Tongue (tissue), 2 donors: ENCODE results near the gene FSIP1. TPM values are rescaled to one million over a fixed set of nuclear protein-coding genes. Genes with fewer than 3 reads are reported as not detected.

Experiments
- DNase-seq: peaks from one replicate; pipeline ENCODE4 v3.0.0-alpha.2; 2015
- total RNA-seq: library from RNA; depleted of rRNA; stranded (reverse); fragments of >200 nt; gene quantifications from one replicate; pipeline ENCODE4 v1.2.3, GENCODE V29; 2014

Gene FSIP1
- total RNA-seq, 1 donor from 2014 or later, result 0.10 TPM

DNA sequence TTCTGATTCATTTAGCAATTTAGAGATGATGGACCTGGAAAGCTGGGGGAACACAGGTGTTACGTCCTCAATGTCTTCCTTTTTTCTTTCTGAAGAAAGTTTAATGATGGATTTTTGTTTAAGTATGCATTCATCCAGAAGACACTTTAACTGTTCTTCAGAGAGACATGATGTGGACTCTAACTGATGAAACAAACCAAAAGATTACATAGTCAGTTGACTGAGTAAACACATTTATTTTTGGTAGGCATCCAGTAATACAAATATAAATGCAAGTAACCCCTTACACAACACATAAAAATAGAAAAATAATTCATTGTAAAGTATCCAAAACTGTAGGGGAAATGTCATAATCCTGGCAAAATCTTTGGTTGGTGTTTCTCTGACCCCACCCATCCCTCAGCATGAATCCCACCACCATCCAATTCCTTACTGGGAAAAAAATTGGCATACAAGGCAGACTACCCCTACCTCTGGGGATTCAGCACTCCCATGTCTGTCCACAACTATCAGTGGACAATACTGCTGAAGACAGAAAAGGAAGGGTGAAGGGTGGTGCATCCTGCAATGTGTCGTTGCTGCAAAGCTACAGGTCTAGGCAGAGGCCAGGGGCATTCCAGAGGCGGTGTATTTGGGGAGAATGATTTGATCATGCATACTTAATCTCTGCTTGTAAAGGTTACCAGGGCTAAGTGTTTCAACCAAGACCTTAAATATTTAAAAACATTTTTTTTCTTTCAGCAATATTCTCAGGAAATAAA, 164.4 kb downstream of the FSIP1 start:
- no peak for DNase-seq

DNA sequence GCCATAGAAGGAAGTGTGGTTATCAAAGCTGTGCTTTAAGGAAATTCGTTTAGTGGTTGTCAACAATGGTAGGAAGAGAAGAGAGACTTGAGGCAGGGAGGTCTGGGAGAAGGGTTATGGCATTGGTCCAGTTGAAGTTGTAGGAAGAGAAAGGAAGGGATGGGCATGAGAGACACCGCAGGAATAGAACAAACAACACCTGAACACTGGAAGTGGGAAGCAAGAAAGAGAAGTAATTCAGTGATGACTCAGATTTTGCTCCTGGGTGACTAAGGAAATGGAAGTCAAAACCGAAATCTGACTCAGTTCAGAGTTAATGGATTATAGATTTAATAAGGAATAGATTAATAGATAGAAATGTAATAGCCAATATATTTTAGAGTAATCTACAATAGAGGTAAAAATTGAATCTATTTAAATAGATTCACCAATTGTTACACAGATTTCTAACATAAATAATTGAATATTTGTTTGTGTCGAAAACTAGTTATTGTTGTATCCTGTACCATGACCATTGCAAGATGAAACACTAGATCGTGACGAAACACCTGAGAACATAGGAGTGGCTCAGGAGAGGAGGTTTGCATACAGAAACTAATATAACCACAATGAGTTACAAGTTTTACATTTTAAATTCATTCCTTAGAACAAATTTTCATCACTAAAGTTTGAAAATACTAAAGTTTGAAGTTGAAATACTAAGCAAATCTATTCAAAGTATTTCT, 165.7 kb downstream of the FSIP1 start:
- no peak for DNase-seq

DNA sequence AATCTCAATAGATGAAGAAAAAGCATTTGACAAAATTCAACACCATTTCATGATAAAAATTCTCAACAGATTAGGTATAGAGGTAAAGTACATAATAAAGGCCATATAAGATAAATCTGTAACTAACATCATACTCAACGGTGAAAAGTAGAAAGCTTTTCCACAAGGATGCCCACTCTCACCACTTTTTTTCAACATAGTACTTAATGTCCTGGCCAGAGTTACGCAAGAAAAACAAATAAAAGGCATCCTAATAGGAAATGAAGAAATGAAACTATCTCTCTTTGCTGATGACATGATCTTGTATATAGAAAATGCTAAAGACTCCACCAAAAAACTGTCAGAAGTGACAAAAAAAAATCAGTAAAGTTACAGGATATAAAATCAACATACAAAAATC, 168.8 kb downstream of the FSIP1 start:
- no peak for DNase-seq

DNA sequence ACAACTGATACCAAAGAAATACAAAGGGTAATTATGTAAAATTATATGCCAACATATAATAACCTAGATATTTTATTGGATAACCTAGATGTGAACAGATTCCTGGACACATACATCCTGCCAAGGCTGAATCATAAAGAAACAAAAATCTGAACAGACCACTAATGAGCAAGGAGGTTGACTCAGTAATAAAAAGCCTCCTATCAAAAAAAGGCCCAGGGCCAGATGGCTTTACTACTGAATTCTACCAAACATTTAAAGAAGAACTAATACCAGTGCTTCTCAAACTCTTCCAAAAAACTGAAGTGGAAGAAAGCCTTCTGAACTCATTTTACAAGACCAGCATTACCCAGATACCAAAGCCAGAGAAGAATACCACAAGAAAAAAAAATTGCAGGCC, 169.4 kb downstream of the FSIP1 start:
- DNase-seq, result no peak

DNA sequence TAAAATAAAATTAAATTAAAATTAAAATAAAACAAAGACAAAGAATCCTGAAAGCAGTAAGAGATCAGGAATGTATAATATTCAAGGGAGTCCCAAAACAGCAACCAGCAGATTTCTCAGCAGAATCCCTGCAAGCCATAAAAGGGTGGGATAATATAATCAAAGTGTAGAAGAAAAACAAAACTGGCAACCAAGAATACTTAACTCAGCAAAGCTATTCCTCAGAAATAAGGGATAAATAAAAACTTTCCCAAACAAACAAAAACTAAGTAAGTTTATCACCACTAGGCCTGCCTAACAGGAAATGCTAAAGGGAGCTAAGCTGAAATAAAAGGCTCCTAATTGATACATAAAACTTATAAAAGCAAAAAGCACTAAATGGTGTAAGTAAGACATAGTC, 172.0 kb downstream of the FSIP1 start:
- no peak for DNase-seq

DNA sequence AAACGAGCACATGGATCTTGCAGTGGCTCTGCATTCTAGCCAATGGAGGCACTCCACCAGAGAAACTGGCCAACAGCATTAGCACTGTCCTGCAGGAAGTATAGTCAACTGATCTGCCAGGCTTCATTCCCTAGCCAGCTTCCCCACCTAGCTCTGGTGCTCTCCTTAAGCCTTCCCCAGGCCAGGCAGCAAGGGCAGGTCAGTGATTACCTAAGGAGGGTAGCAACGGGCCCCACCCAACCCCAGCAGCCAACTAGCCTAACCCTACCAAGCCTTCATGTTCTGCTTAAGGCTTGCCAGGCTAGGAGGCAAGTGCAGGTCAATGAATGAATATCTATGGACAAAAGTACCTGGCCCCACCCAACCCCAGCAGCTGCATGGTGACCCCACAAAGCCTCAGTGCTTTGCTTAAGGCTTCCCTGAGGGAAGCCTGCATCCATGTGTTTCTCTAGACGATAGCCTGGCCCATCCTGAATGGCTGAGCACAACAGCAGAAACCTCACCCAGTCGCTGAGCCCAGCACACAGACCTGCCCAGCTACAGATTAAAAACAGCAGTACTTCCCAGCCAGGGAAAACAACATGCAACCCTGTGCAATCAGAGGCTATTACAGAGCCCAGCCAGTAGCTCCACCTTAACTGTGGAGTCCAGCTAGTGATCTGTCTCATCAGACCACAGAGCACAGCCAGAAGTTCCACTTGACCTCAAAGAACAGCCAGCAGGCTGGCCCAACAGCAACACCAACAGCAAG, 173.3 kb downstream of the FSIP1 start:
- no peak for DNase-seq

DNA sequence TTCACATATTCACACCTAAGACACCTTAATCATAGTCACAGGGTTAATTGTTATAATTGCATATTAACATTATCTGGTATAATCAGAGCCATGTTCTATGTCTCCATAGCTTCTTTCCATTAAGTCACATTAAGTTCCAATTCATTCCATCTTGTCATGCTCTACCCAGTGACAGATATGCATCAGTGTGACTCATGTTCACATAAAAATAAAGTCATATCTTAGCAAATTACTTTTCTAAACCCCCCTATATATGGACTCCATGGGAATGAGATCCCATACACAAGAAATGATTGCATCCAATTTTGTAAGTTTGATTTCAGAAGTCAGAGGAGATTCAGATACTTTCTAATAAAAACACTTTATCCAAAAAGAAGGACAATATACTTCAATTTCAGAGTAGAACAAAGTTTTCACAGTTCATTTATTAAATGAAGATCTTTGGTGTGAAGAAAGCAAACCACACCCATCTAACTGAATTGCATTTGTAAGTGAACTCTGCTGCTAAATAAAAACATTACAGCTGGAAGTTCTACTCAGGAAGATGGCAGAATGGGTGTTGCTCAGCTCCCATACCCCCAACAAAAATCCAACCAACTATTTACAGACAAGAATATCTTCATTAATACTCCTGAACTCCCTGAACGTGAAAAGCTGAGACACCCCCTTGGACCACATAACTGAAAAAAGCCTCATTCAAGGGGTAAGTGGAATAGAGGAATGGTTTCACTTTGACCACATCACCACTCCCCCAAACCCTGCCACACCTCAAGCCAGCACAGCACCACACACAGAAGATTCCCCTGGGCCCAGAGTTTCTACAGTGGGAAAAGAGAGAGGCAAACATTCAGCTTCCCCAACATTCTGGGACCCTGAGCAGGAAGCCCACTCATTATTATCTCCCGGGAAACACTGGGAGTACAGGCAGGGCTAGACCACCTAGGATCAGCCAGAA, 174.2 kb downstream of the FSIP1 start:
- no peak for DNase-seq

DNA sequence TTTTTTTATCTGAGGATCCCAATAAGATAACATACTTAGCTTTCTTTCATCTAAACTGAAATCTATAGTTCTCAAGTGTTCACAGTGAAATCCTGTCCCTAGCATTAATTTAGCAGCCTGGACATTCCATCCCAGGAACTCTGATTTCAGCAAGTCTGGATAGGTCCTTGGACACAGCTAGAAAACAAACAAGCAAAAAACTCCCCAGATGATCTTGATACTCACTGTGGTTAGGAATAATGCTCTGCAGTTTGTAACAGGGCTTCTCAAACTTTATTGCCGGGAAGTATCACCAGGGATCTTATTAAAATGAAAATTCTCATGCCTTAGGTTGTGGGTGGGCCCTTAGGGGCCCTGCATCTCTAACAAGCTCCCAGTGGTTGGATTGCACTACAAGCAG, 177.5 kb downstream of the FSIP1 start:
- no peak for DNase-seq

DNA sequence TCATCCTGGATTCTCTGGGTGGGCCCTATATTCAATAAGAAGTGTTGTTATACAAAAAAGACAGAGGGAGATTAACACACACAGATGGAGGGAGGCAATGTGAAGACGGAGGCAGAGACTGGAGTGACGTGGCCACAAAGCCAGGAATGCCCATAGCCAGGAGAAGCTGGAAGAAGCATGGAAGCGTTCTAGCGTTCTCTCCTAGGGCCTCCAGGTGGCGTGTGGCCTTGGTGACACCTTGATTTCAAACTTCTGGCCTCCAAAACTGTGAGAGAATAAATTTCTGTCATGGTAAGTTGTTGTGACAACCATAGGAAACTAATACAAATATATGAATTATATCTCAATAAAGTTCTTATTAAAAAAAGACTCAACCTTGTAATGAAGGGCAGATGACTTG, 180.5 kb downstream of the FSIP1 start:
- no peak for DNase-seq

DNA sequence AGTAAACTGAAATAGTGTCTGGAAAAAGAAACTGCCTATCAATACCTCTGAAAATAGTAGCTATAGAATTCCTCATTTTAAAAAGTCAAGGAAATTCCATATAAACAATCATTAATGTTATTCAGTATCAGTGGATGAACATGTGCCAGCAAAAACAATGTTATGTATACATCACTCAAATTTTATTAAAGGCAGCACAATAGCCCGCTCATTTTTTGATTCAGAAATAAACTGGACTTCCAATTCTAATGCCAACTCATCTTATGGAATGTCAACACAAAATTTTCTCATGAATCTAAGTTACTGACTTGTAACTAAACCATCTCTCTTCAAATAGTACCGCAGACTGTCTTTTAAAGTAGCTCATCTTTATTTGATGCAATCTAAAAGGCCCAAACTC, 182.8 kb downstream of the FSIP1 start:
- no peak for DNase-seq

DNA sequence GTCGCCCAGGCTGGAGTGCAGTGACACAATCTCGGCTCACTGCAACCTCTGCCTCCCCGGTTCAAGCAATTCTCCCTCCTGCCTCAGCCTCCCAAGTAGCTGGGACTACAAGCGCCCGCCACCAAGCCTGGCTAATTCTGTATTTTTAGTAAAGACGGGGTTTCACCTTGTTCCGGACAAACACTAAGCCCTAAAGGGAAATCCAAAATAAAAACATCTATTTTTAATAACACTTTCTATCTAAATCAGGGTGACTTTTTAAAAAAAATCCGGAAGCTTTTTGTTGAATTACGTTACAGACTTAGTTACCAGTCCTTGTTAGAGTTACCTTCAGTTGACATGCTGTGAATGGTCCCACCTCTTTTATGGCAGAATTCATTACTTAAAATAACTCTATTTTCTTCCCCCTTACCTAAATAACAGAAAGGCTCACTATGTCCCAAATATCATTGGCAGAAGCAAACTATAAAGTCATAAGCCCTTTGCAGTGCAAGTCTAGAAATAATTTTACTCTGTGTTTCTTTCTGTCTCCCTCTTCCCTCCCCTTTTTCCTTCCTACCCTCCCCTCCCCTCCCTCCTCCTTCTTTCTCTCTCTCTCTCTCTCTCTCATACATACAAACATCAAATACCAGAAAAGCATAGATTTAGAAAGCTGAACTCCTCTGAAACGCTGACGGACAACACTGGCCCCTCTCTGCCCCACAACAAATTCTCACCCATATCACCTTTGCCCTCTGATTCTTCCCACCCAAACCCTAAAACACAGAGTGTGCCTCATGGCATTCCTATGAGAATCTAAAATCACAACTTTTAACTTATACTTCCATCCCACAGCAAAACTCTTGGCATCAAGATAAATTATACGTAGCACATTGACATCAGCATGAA, 183.4 kb downstream of the FSIP1 start:
- DNase-seq, result no peak

DNA sequence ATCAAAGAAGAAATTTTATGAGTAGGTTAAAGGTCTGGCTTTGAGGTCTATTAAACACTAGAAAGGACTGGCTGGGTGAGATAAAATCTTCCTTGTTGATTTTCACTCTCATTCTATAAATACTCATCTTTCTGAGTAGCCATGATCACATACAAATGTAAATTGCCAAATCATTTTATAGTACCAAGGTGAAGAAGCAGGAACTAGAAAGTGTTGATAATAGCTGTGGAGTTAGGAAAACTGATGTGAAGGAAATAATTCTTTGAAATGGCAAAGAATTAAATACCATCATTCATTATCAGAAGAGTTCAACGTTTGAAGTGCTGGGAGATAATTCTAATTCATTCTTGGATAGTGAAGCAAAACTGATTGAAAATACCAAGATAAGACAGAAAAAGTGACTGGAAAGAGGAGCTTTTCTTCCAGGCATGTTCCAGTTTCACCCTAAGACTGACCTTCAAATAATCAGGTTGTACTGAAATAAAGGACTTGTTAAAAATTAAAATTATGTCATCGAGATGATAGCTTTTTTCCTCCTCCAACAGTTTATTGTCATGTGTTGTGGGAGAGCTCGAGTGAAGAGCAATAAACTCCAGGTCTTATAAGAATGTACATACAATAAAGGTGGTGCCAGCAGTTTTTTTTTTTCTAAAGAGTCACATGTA, 184.3 kb downstream of the FSIP1 start:
- no peak for DNase-seq

DNA sequence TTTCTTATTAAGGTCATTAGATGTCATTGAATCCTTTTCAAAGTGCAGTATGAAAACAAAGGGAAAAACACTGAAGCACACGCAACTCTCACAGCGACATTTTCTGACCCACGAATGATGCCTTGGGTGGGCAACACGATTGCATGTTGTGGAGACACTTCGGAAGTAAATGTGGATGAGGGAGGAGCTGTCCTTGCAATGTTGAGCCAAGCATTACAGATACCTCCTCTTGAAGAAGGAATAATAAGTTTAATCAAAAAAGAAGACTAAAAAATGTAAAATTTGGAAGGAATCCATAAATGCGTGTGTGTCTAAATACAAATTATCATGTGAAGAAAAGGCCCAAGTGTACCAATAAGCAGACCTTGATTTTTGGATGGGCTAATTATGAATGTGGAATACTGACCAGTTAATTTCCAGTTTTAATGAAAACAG, 184.9 kb downstream of the FSIP1 start:
- DNase-seq, result no peak

DNA sequence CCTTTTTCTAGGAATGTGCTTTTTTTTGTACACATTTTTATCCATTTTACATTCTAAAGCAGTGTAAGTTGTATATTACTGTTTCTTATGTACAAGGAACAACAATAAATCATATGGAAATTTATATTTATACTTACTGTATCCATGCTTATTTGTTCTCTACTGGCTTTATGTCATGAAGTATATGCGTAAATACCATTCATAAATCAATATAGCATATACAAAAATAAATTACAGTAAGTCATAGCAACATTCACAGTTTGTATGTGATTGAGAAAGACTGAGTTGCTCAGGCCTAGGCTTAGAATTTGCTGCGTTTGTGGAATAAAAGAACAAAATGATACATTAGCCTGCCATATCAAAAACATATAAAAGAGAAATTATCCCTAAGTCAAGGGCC, 185.3 kb downstream of the FSIP1 start:
- DNase-seq, result no peak

DNA sequence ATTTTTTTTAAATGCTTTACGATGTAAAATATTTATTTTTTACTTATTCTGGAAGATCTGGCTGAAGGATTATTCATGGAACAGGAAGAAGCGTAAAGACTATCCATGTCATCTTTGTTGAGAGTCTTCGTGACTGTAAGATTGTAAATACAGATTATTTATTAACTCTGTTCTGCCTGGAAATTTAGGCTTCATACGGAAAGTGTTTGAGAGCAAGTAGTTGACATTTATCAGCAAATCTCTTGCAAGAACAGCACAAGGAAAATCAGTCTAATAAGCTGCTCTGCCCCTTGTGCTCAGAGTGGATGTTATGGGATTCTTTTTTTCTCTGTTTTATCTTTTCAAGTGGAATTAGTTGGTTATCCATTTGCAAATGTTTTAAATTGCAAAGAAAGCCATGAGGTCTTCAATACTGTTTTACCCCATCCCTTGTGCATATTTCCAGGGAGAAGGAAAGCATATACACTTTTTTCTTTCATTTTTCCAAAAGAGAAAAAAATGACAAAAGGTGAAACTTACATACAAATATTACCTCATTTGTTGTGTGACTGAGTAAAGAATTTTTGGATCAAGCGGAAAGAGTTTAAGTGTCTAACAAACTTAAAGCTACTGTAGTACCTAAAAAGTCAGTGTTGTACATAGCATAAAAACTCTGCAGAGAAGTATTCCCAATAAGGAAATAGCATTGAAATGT, 186.1 kb downstream of the FSIP1 start:
- no peak for DNase-seq

DNA sequence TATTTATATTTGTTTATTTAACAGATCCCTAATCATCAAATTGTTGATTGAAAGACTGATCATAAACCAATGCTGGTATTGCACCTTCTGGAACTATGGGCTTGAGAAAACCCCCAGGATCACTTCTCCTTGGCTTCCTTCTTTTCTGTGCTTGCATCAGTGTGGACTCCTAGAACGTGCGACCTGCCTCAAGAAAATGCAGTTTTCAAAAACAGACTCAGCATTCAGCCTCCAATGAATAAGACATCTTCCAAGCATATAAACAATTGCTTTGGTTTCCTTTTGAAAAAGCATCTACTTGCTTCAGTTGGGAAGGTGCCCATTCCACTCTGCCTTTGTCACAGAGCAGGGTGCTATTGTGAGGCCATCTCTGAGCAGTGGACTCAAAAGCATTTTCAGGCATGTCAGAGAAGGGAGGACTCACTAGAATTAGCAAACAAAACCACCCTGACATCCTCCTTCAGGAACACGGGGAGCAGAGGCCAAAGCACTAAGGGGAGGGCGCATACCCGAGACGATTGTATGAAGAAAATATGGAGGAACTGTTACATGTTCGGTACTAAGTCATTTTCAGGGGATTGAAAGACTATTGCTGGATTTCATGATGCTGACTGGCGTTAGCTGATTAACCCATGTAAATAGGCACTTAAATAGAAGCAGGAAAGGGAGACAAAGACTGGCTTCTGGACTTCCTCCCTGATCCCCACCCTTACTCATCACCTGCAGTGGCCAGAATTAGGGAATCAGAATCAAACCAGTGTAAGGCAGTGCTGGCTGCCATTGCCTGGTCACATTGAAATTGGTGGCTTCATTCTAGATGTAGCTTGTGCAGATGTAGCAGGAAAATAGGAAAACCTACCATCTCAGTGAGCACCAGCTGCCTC, 187.1 kb downstream of the FSIP1 start:
- no peak for DNase-seq

DNA sequence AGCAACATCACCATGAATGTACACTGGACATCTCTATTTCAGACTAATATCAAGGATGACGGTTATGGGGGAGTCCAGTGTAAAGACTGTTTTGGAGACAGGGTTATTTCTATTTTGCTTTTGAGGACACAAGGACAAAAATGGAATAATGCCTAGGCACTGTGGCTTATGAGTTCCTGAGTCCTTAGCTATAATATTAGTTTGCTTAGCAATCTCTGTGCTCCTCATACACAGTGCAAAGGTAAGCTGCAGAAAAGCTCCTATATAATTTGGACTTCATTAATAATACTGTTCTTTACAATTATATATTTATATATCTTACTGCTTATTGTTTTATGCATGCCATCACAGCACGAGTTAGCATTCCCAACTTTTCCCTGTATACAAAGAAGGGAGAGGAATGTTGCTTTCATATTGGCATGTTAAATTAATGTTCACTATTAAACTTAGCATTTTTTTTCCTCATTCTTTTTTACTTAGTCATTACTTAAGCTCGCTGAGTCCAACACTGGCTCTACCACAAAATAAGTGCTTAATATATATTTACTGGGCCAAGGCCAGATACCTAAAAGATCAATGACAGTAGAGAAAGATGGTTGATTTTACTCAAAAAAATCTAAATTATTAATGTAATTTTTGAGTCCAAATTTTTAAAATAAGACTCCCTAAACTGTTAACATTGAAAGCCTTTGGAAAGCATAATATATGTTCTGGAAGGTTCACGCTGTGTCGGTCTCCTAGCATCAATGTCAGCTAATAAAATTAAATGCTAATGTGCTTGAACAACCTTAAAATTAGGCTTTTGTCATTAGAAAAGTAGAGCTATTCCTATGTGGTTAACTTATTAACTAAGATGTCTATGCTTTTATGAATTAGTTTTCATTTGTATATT, 187.9 kb downstream of the FSIP1 start:
- no peak for DNase-seq
